ENCODE data around the gene ING1. TPM values are rescaled to one million over a fixed set of nuclear protein-coding genes. Genes with fewer than 3 reads are reported as not detected.

The ING1 gene
- total RNA-seq, 1 donor from 2014 or later: 13.4 TPM

GRCh38 chr13:110734561-110734960, 21.1 kb downstream of the ING1 start:
- FAIRE-seq: no peak
- TF ChIP-seq CTCF (IDR thresholded peaks at IDR 0.05; ENCODE audit: insufficient read depth, low read length, severe bottlenecking): no peak

GRCh38 chr13:110737555-110737954, 24.1 kb downstream of the ING1 start:
- no peak for FAIRE-seq
- TF ChIP-seq CTCF (IDR thresholded peaks at IDR 0.05; ENCODE audit: insufficient read depth, low read length, severe bottlenecking): no peak

More at GRCh38 chr13:110734561-110734960, 21.1 kb downstream of the ING1 start:
- no peaks in the 10 kb centered on the region for H3K36me3 ChIP-seq (ENCODE audit: control insufficient read depth, insufficient read depth, low read length)
- H3K4me3 ChIP-seq (ENCODE audit: low read depth, low read length): no peak overlapping the region
- no peaks in the 10 kb centered on the region for H3K27me3 ChIP-seq (ENCODE audit: control insufficient read depth, insufficient read depth, low read length)
- no peak for DNase-seq (ENCODE audit: low read depth)

GRCh38 chr13:110743687-110744086, 30.2 kb downstream of the ING1 start:
- Histone ChIP-seq H3K36me3 (ENCODE audit: control insufficient read depth, insufficient read depth, low read length) (no peaks in the 10 kb centered on the region), H3K4me3 (ENCODE audit: low read depth, low read length) (no peak overlapping the region), H3K27me3 (ENCODE audit: control insufficient read depth, insufficient read depth, low read length) (no peaks in the 10 kb centered on the region)
- DNase-seq (ENCODE audit: low read depth) (no peak), FAIRE-seq (no peak)
- no peak for TF ChIP-seq CTCF (IDR thresholded peaks at IDR 0.05; ENCODE audit: insufficient read depth, low read length, severe bottlenecking)

More at GRCh38 chr13:110737555-110737954, 24.1 kb downstream of the ING1 start:
- Histone ChIP-seq H3K4me3 (ENCODE audit: low read depth, low read length) (no peak overlapping the region), H3K36me3 (ENCODE audit: control insufficient read depth, insufficient read depth, low read length) (no peaks in the 10 kb centered on the region), H3K27me3 (ENCODE audit: control insufficient read depth, insufficient read depth, low read length) (no peaks in the 10 kb centered on the region)
- DNase-seq (ENCODE audit: low read depth): no peak

DNA sequence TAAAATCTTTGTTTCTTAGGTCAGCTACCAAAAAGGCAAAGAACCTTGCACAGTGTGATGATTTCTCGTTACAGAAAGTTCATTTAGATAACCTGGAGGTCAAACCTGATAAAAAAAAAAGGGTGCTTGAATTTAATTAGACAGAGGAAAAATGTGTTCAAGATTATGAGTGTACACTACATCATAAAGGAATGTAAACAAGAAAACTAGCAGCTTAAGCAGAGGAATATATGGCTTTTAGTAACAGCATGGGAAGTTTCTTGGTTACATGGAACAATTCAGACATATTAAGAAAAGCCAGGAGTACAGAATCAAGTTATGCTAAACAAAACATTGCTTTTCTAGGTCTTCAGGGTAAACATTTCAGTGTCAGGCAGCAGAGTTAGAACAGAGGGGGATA, 32.9 kb downstream of the ING1 start:
- Histone ChIP-seq H3K27me3 (ENCODE audit: control insufficient read depth, insufficient read depth, low read length) (no peaks in the 10 kb centered on the region), H3K4me3 (ENCODE audit: low read depth, low read length) (no peak overlapping the region), H3K36me3 (ENCODE audit: control insufficient read depth, insufficient read depth, low read length) (no peaks in the 10 kb centered on the region)
- DNase-seq (ENCODE audit: low read depth) (no peak), FAIRE-seq (no peak)
- no peak for TF ChIP-seq CTCF (IDR thresholded peaks at IDR 0.05; ENCODE audit: insufficient read depth, low read length, severe bottlenecking)

DNA sequence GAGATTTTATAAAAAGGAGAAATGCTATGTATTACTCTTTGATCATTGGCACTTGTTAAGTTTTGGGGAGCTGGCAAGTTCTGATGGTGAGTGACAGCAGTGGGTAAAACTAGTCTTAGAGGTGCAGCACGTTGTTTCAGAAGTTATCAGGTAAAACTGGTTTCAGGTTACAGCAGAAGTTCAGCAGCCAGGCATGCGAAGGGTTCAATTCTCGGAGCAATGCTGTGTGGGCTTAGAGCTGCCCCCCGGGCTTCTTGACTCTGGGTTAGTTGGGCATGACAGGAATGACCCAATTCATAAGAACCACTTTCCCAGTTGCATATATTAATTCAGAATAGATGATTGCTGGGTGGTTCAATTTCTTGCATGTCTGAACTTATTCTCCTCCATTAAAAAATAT, 34.8 kb downstream of the ING1 start:
- H3K36me3 ChIP-seq (ENCODE audit: control insufficient read depth, insufficient read depth, low read length): no peaks in the 10 kb centered on the region
- TF ChIP-seq CTCF (IDR thresholded peaks at IDR 0.05; ENCODE audit: insufficient read depth, low read length, severe bottlenecking): no peak
- no peak overlapping the region for H3K4me3 ChIP-seq (ENCODE audit: low read depth, low read length)
- FAIRE-seq (no peak), DNase-seq (ENCODE audit: low read depth) (no peak)
- H3K27me3 ChIP-seq (ENCODE audit: control insufficient read depth, insufficient read depth, low read length): no peaks in the 10 kb centered on the region

- DNase-seq (ENCODE audit: low read depth) (no peak), FAIRE-seq (no peak)
- H3K36me3 ChIP-seq (ENCODE audit: control insufficient read depth, insufficient read depth, low read length): no peaks in the 10 kb centered on the region
- no peaks in the 10 kb centered on the region for H3K27me3 ChIP-seq (ENCODE audit: control insufficient read depth, insufficient read depth, low read length)
- no peak for TF ChIP-seq CTCF (IDR thresholded peaks at IDR 0.05; ENCODE audit: insufficient read depth, low read length, severe bottlenecking)
- H3K4me3 ChIP-seq (ENCODE audit: low read depth, low read length): no peak overlapping the region
Measured at GRCh38 chr13:110756219-110756631, 42.7 kb downstream of the ING1 start.

Measured in bronchial epithelial cell (primary cell).